ENCODE data around the gene UNC119. TPM values are rescaled to one million over a fixed set of nuclear protein-coding genes. Genes with fewer than 3 reads are reported as not detected.

Gene UNC119
- total RNA-seq, 1 donor from 2014 or later: 21.9 TPM

DNA sequence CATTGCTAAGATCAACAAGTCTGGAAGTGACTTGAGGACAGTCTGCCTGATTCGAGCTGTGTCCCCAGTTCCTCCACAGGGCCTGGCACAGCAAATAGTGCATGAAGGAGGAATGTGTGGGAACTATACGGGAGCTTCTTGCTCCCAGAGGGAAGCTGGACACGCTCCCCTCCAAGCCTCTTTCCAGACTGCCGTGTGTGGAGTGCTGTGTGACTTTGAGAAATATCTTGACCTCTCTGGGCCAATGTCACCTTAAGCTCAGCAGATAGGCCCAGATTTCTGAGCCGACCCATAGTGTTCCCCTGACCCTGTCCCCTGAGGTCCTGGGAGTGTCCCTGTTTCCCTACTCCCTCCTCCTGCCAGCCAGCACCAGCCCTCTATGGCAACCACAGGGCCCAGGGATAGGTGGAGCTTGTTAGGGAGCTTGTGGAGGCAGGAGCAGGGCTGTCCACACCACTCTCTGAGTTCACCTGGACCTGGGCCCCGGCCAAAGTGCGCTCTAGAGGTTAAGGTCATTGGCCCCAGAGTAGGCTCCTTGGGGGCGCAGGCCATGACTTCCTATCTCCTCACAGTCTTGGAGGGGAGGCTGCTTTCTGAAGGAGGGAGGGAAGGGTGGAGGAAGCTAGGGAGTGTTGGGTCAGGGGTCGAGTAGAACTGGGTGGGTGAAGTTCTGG is 52.6 kb downstream of the UNC119 start:
- H3K4me3 ChIP-seq (ENCODE audit: low read depth, low read length): no peak overlapping the region
- TF ChIP-seq, protein P1, sequence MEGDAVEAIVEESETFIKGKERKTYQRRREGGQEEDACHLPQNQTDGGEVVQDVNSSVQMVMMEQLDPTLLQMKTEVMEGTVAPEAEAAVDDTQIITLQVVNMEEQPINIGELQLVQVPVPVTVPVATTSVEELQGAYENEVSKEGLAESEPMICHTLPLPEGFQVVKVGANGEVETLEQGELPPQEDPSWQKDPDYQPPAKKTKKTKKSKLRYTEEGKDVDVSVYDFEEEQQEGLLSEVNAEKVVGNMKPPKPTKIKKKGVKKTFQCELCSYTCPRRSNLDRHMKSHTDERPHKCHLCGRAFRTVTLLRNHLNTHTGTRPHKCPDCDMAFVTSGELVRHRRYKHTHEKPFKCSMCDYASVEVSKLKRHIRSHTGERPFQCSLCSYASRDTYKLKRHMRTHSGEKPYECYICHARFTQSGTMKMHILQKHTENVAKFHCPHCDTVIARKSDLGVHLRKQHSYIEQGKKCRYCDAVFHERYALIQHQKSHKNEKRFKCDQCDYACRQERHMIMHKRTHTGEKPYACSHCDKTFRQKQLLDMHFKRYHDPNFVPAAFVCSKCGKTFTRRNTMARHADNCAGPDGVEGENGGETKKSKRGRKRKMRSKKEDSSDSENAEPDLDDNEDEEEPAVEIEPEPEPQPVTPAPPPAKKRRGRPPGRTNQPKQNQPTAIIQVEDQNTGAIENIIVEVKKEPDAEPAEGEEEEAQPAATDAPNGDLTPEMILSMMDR (IDR thresholded peaks at IDR 0.05; ENCODE audit: insufficient read depth, low read length, severe bottlenecking): no peak
- H3K36me3 ChIP-seq (ENCODE audit: control insufficient read depth, insufficient read depth, low read length): no peaks in the 10 kb centered on the region
- DNase-seq (ENCODE audit: low read depth) (no peak), FAIRE-seq (peak; percentile 13)
- no peaks in the 10 kb centered on the region for H3K27me3 ChIP-seq (ENCODE audit: control insufficient read depth, insufficient read depth, low read length)

DNA sequence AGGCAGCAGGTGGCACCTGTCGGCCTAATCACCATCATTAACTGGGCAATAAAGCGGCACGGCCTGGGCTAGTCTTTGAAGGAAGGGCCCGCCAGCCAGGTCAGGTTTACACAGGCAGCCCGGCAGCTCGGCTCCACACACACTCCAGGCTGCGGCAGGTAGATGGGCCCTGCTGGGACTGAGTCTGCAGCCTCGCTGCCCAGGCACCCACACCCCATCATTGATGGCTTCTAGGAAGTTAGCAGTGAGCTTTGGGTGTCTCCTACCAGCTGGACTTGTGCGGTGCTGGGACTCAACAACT is 53.1 kb downstream of the UNC119 start:
- no peaks in the 10 kb centered on the region for H3K27me3 ChIP-seq (ENCODE audit: control insufficient read depth, insufficient read depth, low read length)
- no peak for DNase-seq (ENCODE audit: low read depth)

DNA sequence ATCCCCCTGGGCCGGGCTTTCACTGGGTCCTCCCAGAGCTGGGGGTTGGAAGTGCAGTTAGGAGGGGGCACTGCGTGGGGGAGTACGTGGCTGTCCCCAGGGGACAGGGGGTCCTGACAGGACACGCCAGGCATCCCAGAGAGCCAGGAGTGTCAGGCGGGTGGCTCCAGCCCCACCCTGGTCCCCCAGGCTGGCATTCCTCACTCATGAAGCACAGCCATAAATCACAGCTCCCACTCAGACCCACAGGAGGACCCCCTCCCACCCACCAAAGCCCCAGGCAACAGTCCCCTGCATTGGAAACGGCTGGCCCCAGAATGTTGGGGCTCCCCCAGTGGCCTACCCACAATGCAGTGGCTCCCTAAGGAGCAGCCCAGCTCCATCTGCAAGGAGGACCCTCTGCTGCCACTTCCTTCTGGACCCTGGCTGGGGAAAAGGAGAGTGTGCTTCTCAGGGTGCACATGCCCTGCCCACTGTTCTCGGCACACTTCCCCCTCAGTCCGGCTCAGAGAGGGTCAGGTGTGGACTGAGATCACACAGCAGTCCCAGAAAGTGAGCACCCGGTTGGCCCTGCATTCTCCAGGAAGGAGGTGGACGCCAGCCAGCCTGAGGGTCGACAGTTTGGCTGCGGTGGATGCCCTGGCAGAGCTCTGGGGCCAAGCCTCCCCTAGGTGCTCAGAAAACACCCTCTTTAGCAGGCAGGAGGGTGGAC is 53.6 kb downstream of the UNC119 start:
- no peak for FAIRE-seq
- TF ChIP-seq, protein P1 (IDR thresholded peaks at IDR 0.05; ENCODE audit: insufficient read depth, low read length, severe bottlenecking): no peak
- Histone ChIP-seq H3K4me3 (ENCODE audit: low read depth, low read length) (no peak overlapping the region), H3K27me3 (ENCODE audit: control insufficient read depth, insufficient read depth, low read length) (no peaks in the 10 kb centered on the region), H3K36me3 (ENCODE audit: control insufficient read depth, insufficient read depth, low read length) (no peaks in the 10 kb centered on the region)
- no peak for DNase-seq (ENCODE audit: low read depth)

More for the DNA sequence above, 53.1 kb downstream of the UNC119 start:
- Histone ChIP-seq H3K4me3 (ENCODE audit: low read depth, low read length) (no peak overlapping the region), H3K36me3 (ENCODE audit: control insufficient read depth, insufficient read depth, low read length) (no peaks in the 10 kb centered on the region)
- no peak for FAIRE-seq
- TF ChIP-seq, protein P1 (IDR thresholded peaks at IDR 0.05; ENCODE audit: insufficient read depth, low read length, severe bottlenecking): no peak

DNA sequence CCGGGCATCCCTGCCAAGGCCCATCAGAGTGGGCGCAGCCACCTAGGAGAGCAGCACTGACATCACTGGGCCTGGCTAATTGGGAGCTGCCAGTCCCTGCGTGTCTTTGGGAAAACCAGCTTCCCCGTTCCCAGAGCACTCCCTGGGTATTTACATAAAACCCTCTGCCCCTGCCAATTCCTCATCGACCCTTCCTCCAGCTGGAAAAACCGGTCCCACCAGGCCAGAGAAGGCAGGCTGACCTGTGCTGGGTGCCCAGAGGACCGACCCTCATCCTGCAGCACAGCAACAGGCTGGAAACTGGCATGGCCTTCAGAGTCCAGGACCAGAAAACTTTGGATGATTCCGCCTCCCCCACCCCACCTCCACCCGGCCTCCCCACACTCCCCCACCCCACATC is 54.5 kb downstream of the UNC119 start:
- H3K27me3 ChIP-seq (ENCODE audit: control insufficient read depth, insufficient read depth, low read length): no peaks in the 10 kb centered on the region
- peak; percentile 59 for DNase-seq (ENCODE audit: low read depth)
- TF ChIP-seq, protein P1 (IDR thresholded peaks at IDR 0.05; ENCODE audit: insufficient read depth, low read length, severe bottlenecking): no peak
- H3K36me3 ChIP-seq (ENCODE audit: control insufficient read depth, insufficient read depth, low read length): no peaks in the 10 kb centered on the region
- no peak overlapping the region for H3K4me3 ChIP-seq (ENCODE audit: low read depth, low read length)
- no peak for FAIRE-seq

Other genes starting within 250 kb of the UNC119 start
- 1.5 and 8.2 TPM in 2 replicates for gene TMEM97, start 233.4 kb downstream of the UNC119 start, total RNA-seq
- gene IFT20, start 217.2 kb downstream of the UNC119 start, total RNA-seq: 37.8 and 43.7 TPM in 2 replicates
- gene TNFAIP1, start 216.9 kb downstream of the UNC119 start, total RNA-seq: 29.0 and 40.7 TPM in 2 replicates
- 59.8 and 67.5 TPM in 2 replicates for gene POLDIP2, start 195.1 kb downstream of the UNC119 start, total RNA-seq
- gene SEBOX, start 187.4 kb downstream of the UNC119 start, total RNA-seq: not detected in 2 replicates
- gene VTN, start 182.3 kb downstream of the UNC119 start, total RNA-seq: under 0.01 TPM in 2 replicates
- gene SARM1, start 180.9 kb downstream of the UNC119 start, total RNA-seq: 0.26 and 0.53 TPM in 2 replicates
- gene SLC46A1, start 146.4 kb downstream of the UNC119 start, total RNA-seq: 1.9 and 5.0 TPM in 2 replicates
- gene SLC13A2, start 79.0 kb downstream of the UNC119 start, total RNA-seq: not detected in 2 replicates
- 0.38 TPM in 1 of 2 replicates, not detected in the other for gene FOXN1, start 46.3 kb downstream of the UNC119 start, total RNA-seq
- gene PIGS, start 18.9 kb upstream of the UNC119 start, total RNA-seq: 25.5 and 36.0 TPM in 2 replicates
- 39.3 and 53.4 TPM in 2 replicates for gene ALDOC, start 24.3 kb upstream of the UNC119 start, total RNA-seq
- gene SPAG5, start 46.4 kb upstream of the UNC119 start, total RNA-seq: 1.3 and 2.0 TPM in 2 replicates
- gene RSKR, start 61.6 kb upstream of the UNC119 start, total RNA-seq: 6.6 and 11.8 TPM in 2 replicates
- gene BLTP2, start 92.5 kb upstream of the UNC119 start, total RNA-seq: 164 and 168 TPM in 2 replicates
- gene SDF2, start 109.3 kb upstream of the UNC119 start, total RNA-seq: 50.8 and 70.4 TPM in 2 replicates
- gene SUPT6H, start 109.6 kb upstream of the UNC119 start, total RNA-seq: 23.2 and 32.9 TPM in 2 replicates
- 0.26 and 0.64 TPM in 2 replicates for gene PROCA1, start 159.3 kb upstream of the UNC119 start, total RNA-seq
- gene RAB34, start 165.2 kb upstream of the UNC119 start, total RNA-seq: 42.5 and 68.7 TPM in 2 replicates
- gene RPL23A, start 167.4 kb upstream of the UNC119 start, total RNA-seq: 928 and 1,097 TPM in 2 replicates
- gene TLCD1, start 173.6 kb upstream of the UNC119 start, total RNA-seq: 6.5 and 7.4 TPM in 2 replicates
- gene NEK8, start 176.2 kb upstream of the UNC119 start, total RNA-seq: 3.1 and 3.2 TPM in 2 replicates
- 32.0 and 36.6 TPM in 2 replicates for gene TRAF4, start 191.4 kb upstream of the UNC119 start, total RNA-seq

Data from bronchial epithelial cell (primary cell).